GM12891 (cell line): ENCODE data around the gene WDR82.

Experiments
- DNase-seq: peaks from one replicate; pipeline ENCODE4 v3.0.0; 2011; ENCODE audit warnings: low spot score; ENCODE audit not compliant: insufficient read length
- FAIRE-seq: peaks from 2 replicates; lab custom pipeline; 2011; peaks lifted over from hg19 to GRCh38; lab: Jason Lieb, UNC
- PAX5 ChIP-seq: IDR thresholded peaks from 2 replicates; pipeline ENCODE4 v1.6.1; 2011; ENCODE audit warnings: low read length, moderate library complexity, mild to moderate bottlenecking; ENCODE audit not compliant: insufficient read depth, severe bottlenecking
- POLR2A ChIP-seq: IDR thresholded peaks from 2 replicates; pipeline ENCODE4 v1.6.1; 2011; ENCODE audit warnings: low read depth, low read length, control low read depth
- POLR2AphosphoS5 ChIP-seq: IDR thresholded peaks from 2 replicates; pipeline ENCODE4 v1.6.1; 2011; ENCODE audit warnings: low read depth, low read length, control low read depth
- POU2F2 ChIP-seq: IDR thresholded peaks from 2 replicates; pipeline ENCODE4 v1.6.1; 2011; ENCODE audit warnings: low read depth, mild to moderate bottlenecking, control low read depth, low read length, moderate library complexity
- SPI1 ChIP-seq: IDR thresholded peaks from 2 replicates; pipeline ENCODE4 v1.6.1; 2011; ENCODE audit warnings: low read depth, low read length, control low read depth
- TAF1 ChIP-seq: IDR thresholded peaks from 2 replicates; pipeline ENCODE4 v1.6.1; 2011; ENCODE audit warnings: low read depth, low read length, control low read depth

WDR82 gene

GRCh38 chr3:52213005-52213404 is 65.4 kb downstream of the WDR82 start:
- no peak for FAIRE-seq

GRCh38 chr3:52211268-52211891 is 67.1 kb downstream of the WDR82 start:
- FAIRE-seq = no peak
- no peak for DNase-seq

More at GRCh38 chr3:52213005-52213404, 65.4 kb downstream of the WDR82 start:
- DNase-seq = no peak
- TF ChIP-seq TAF1 = no peak
- no peak for TF ChIP-seq PAX5
- no peak for TF ChIP-seq POLR2AphosphoS5
- no peak for TF ChIP-seq POLR2A
- no peak for TF ChIP-seq POU2F2
- no peak for TF ChIP-seq SPI1

DNA sequence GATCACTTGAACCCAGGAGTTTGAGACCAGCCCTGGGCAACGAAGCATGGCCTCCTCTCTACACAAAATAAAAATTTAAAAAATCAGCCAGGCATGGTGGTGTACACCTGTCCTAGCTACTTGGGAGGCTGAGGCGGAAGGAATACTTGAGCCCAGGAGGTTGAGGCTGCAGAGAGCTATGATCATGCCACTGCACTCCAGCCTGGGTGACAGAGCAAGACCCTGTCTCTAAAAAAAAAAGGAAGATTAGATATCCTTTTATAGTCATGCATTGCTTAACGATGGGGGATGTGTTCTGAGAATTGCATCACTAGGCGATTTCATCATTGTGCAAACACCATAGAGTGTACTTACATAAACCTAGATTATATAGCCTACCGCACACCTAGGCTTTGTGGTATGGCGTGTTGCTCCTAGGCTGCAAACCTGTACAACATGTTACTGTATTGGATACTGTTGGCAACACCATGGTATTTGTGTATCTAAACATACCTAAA is 67.9 kb downstream of the WDR82 start:
- FAIRE-seq (no peak), DNase-seq (no peak)
- TF ChIP-seq TAF1 (no peak), PAX5 (no peak), POU2F2 (no peak)

More at GRCh38 chr3:52211268-52211891, 67.1 kb downstream of the WDR82 start:
- TF ChIP-seq PAX5 (no peak), SPI1 (no peak), POLR2AphosphoS5 (no peak), POLR2A (no peak), POU2F2 (no peak), TAF1 (no peak)

DNA sequence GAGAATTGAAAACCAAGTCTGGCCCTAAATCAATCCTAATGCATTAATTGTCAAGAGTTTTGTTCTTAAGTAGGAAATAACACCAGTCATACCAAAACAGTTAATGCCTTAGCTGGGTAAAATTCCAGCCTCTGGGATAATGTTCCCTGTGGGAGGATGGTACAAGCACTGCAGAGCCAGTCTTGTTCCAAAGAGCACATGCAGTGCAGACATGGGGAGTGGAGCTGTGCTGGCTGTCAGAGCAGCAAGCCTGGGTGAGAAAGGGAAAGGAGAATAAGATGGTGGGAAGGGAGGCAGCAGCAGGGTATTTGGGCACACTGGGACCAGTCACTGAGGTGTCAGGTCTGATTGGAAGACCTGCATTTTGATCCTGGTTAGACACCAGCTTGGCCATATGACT is 68.4 kb downstream of the WDR82 start:
- TF ChIP-seq SPI1 (no peak), POLR2AphosphoS5 (no peak)
- FAIRE-seq = no peak
- DNase-seq = no peak

DNA sequence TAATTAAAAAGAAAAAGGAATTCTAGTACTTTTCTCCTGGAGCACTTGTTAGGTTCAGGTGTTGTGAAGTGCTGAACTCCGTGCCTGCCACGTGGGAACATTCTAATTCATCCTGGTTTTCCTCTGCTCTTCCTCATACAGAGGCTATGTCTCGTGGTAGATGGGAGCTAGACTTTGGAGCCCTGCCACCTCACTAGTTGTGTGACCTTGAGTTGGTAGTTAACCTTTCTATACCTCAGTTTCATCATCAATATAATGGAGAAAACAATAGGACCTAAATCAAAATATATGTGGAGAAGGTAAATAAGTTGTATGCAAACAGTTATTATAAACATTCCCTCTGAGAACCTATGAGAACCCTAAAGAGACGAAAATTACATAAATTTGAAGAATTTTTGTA is 69.9 kb downstream of the WDR82 start:
- DNase-seq = no peak
- FAIRE-seq = no peak
- TF ChIP-seq POLR2A = no peak
- TF ChIP-seq POLR2AphosphoS5 = no peak
- TF ChIP-seq PAX5 = no peak
- no peak for TF ChIP-seq TAF1
- no peak for TF ChIP-seq SPI1
- no peak for TF ChIP-seq POU2F2

DNA sequence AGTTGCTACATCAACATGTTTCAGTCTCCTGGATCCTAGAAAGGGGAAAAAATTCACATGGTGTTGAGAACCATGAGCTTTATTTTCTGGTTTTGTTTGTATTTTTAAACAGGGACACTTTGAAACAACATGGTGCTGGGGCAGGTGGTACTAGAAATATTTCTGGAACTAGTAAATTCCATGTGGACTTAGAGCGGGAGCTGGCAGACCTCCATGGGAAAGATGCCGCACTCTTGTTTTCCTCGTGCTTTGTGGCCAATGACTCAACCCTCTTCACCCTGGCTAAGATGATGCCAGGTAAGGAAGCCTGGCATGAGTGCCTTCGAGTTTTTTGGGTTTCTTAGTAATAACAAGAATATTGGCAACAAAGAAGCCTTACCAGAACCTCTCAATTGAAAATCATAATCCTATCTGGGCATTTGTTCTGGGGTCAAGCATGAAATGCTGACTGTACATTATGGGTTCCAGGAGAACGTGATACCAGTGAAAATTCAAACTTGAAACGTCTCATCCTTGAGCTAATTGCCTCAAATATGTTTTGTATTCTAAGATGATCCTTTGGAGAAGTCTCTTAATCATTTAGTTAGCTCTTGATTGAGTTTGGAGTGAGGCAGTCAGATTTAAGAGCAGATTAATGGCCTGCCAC is 72.6 kb downstream of the WDR82 start:
- DNase-seq = no peak
- no peak for FAIRE-seq
- TF ChIP-seq TAF1 (no peak), POU2F2 (no peak), POLR2A (no peak)
